Ishikawa (cell line): ENCODE measurements around the gene PRSS27.

ENCODE experiments used
- CEBPB ChIP-seq: IDR thresholded peaks from 2 replicates; pipeline ENCODE4 v1.6.1; 2012
- CREB1 ChIP-seq: IDR thresholded peaks from 2 replicates; pipeline ENCODE4 v1.6.1; 2012; ENCODE audit warnings: low read depth
- EGR1 ChIP-seq: IDR thresholded peaks from 2 replicates; pipeline ENCODE4 v1.6.1; 2012
- EP300 ChIP-seq: IDR thresholded peaks from 2 replicates; pipeline ENCODE4 v1.6.1; 2012; ENCODE audit warnings: borderline replicate concordance
- FOXM1 ChIP-seq: IDR thresholded peaks from 2 replicates; pipeline ENCODE4 v1.6.1; 2012; ENCODE audit warnings: low read depth, borderline replicate concordance
- MAX ChIP-seq: IDR thresholded peaks from 2 replicates; pipeline ENCODE4 v1.6.1; 2012
- NFIC ChIP-seq: IDR thresholded peaks from 2 replicates; pipeline ENCODE4 v1.6.1; 2012
- RAD21 ChIP-seq: IDR thresholded peaks from 2 replicates; pipeline ENCODE4 v1.6.1; 2012; ENCODE audit warnings: low read depth
- REST ChIP-seq: IDR thresholded peaks from 2 replicates; pipeline ENCODE4 v1.6.1; 2012; ENCODE audit warnings: low read depth, mild to moderate bottlenecking
- TAF1 ChIP-seq: IDR thresholded peaks from 2 replicates; pipeline ENCODE4 v1.6.1; 2012; ENCODE audit warnings: low read depth, mild to moderate bottlenecking
- TCF12 ChIP-seq: IDR thresholded peaks from 2 replicates; pipeline ENCODE4 v1.6.1; 2012; ENCODE audit warnings: low read depth
- TEAD4 ChIP-seq: IDR thresholded peaks from 2 replicates; pipeline ENCODE4 v1.6.1; 2012
- USF1 ChIP-seq: IDR thresholded peaks from 2 replicates; pipeline ENCODE4 v1.6.1; 2012
- YY1 ChIP-seq: IDR thresholded peaks from 2 replicates; pipeline ENCODE4 v1.6.1; 2012; ENCODE audit warnings: low read depth
- ZBTB7A ChIP-seq: IDR thresholded peaks from 2 replicates; pipeline ENCODE4 v1.6.1; 2012; ENCODE audit warnings: low read depth

PRSS27 gene

GRCh38 chr16:2698103-2698870, 21.7 kb downstream of the PRSS27 start:
- TF ChIP-seq CREB1 (no peak), ZBTB7A (no peak), NFIC (no peak), MAX (no peak), EP300 (no peak), FOXM1 (no peak), TEAD4 (no peak), EGR1 (no peak), TAF1 (no peak), REST (no peak), YY1 (no peak), RAD21 (no peak), CEBPB (no peak), USF1 (no peak), TCF12 (no peak)

GRCh38 chr16:2697401-2697948, 22.5 kb downstream of the PRSS27 start:
- TF ChIP-seq REST (no peak), TEAD4 (no peak), EP300 (no peak), CEBPB (no peak), MAX (no peak), CREB1 (no peak)

GRCh38 chr16:2692948-2693651, 26.9 kb downstream of the PRSS27 start:
- TF ChIP-seq USF1 (peak; percentile 91), REST (no peak)

- TF ChIP-seq MAX, result no peak
- no peak for TF ChIP-seq TAF1
- no peak for TF ChIP-seq CEBPB
- no peak for TF ChIP-seq TEAD4
- no peak for TF ChIP-seq EP300
- TF ChIP-seq FOXM1, result no peak
- TF ChIP-seq NFIC, result no peak
Observed at GRCh38 chr16:2692251-2692947, 27.6 kb downstream of the PRSS27 start.
